ENCODE results near the gene KRTAP10-11. TPM values are rescaled to one million over a fixed set of nuclear protein-coding genes. Genes with fewer than 3 reads are reported as not detected.
"Not testable (repeated sequence)": the region's sequence is repeated elsewhere in the genome, so short reads cannot be mapped to it uniquely, and the experiment has no call there.

Gene KRTAP10-11
- total RNA-seq, 1 donor from 2014 or later = not detected

- intact Hi-C loops (cut with DNase I) = loop anchor here (10.0 kb wide), 1 partner anchor 282 kb away; no protein-coding TSS in a partner anchor
- Histone ChIP-seq H3K27ac (no peak overlapping the region), H3K9me3 (no peaks in the 10 kb centered on the region), H3K4me3 (no peak overlapping the region), H3K36me3 (no peaks in the 10 kb centered on the region), H3K4me1 (no peaks in the 10 kb centered on the region), H3K27me3 (no peaks in the 10 kb centered on the region)
- TF ChIP-seq CTCF (IDR thresholded peaks at IDR 0.05) = no peak
- DNase-seq (ENCODE audit: low spot score in 2 of 2) = peak in 1 of 2 donors; percentile 53
Measured at GRCh38 chr21:44686843-44687561, 40.8 kb downstream of the KRTAP10-11 start.

- Histone ChIP-seq H3K36me3 (no peaks in the 10 kb centered on the region), H3K27me3 (no peaks in the 10 kb centered on the region), H3K9me3 (no peaks in the 10 kb centered on the region), H3K4me3 (no peak overlapping the region), H3K27ac (no peak overlapping the region), H3K4me1 (no peaks in the 10 kb centered on the region)
- intact Hi-C loops (cut with DNase I) = loop anchor here (10.0 kb wide), 1 partner anchor 283 kb away; no protein-coding TSS in a partner anchor
- TF ChIP-seq CTCF (IDR thresholded peaks at IDR 0.05) = no peak
- peak in 1 of 2 donors; percentile 52 for DNase-seq (ENCODE audit: low spot score in 2 of 2)
Measured at GRCh38 chr21:44687671-44688070, 41.5 kb downstream of the KRTAP10-11 start.

GRCh38 chr21:44689740-44690139 is 43.5 kb downstream of the KRTAP10-11 start:
- H3K9me3 ChIP-seq, H3K27ac ChIP-seq, H3K4me1 ChIP-seq, H3K4me3 ChIP-seq, H3K27me3 ChIP-seq, H3K36me3 ChIP-seq: not testable (repeated sequence)
- intact Hi-C loops (cut with DNase I) = loop anchor here (10.0 kb wide), 1 partner anchor 285 kb away; no protein-coding TSS in a partner anchor
- DNase-seq (ENCODE audit: low spot score in 2 of 2) = peak in 1 of 2 donors; percentile 52

- Histone ChIP-seq H3K27ac (no peak overlapping the region), H3K27me3 (no peaks in the 10 kb centered on the region), H3K9me3 (peaks cover 0 to 7% of the 10 kb centered on the region in 2 donors), H3K4me1 (no peaks in the 10 kb centered on the region), H3K36me3 (no peaks in the 10 kb centered on the region), H3K4me3 (no peak overlapping the region)
- intact Hi-C loops (cut with DNase I) = no loop called here
- DNase-seq (ENCODE audit: low spot score in 2 of 2) = no peak
- TF ChIP-seq CTCF (IDR thresholded peaks at IDR 0.05) = no peak
Measured at GRCh38 chr21:44691686-44692085, 45.5 kb downstream of the KRTAP10-11 start.

GRCh38 chr21:44692798-44693512 is 46.7 kb downstream of the KRTAP10-11 start:
- DNase-seq (ENCODE audit: low spot score in 2 of 2) = no peak
- intact Hi-C loops (cut with DNase I) = no loop called here
- TF ChIP-seq CTCF (IDR thresholded peaks at IDR 0.05) = no peak
- Histone ChIP-seq H3K27me3 (no peaks in the 10 kb centered on the region), H3K4me1 (no peaks in the 10 kb centered on the region), H3K36me3 (no peaks in the 10 kb centered on the region), H3K27ac (no peak overlapping the region), H3K4me3 (no peak overlapping the region), H3K9me3 (peaks cover 0 to 7% of the 10 kb centered on the region in 2 donors)

GRCh38 chr21:44694776-44695175 is 48.6 kb downstream of the KRTAP10-11 start:
- no peaks in the 10 kb centered on the region for H3K4me1 ChIP-seq
- no peak overlapping the region for H3K27ac ChIP-seq
- H3K27me3 ChIP-seq = no peaks in the 10 kb centered on the region
- peaks cover 0 to 7% of the 10 kb centered on the region in 2 donors for H3K9me3 ChIP-seq
- peak in 1 of 2 donors; percentile 16 for DNase-seq (ENCODE audit: low spot score in 2 of 2)
- no peaks in the 10 kb centered on the region for H3K36me3 ChIP-seq
- intact Hi-C loops (cut with DNase I) = no loop called here
- H3K4me3 ChIP-seq = no peak overlapping the region
- no peak for TF ChIP-seq CTCF (IDR thresholded peaks at IDR 0.05)

Measured in ascending aorta (tissue), 2 donors.